ENCODE measurements around the gene DHRS3. TPM values are rescaled to one million over a fixed set of nuclear protein-coding genes. Genes with fewer than 3 reads are reported as not detected.
A peak's percentile ranks its signal among the peaks of the same experiment; 100 is the strongest.

The DHRS3 gene
- total RNA-seq, 4 donors from 2014 or later, result 180 to 449 (median 358) TPM

DNA sequence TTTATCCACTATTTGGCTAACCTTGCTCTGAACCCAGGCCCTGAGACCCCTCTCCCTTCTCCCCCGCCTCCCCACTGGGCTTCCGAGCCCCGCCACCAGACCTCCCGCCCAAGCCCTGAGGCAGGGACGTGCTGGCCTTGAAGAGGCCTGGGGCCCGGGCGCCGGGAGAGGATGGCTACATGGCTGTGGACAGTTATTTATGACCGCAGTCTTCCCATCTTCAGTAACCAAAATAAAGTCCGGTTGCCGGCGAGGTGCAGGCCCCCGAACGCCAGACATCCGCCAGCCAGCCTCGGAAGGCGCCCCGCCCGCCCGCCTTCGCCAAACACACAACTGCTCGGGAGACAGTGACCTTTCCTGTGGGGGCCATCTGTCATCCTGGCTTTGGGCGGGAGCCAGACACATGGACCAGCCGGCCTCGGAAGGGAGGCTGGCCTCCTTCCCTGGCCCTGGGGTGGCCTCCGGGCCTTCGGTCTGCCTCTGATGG lies 69.0 kb downstream of the DHRS3 start:
- TF ChIP-seq POLR2A (IDR thresholded peaks at IDR 0.05) (no peak), EP300 (IDR thresholded peaks at IDR 0.05) (no peak)

DNA sequence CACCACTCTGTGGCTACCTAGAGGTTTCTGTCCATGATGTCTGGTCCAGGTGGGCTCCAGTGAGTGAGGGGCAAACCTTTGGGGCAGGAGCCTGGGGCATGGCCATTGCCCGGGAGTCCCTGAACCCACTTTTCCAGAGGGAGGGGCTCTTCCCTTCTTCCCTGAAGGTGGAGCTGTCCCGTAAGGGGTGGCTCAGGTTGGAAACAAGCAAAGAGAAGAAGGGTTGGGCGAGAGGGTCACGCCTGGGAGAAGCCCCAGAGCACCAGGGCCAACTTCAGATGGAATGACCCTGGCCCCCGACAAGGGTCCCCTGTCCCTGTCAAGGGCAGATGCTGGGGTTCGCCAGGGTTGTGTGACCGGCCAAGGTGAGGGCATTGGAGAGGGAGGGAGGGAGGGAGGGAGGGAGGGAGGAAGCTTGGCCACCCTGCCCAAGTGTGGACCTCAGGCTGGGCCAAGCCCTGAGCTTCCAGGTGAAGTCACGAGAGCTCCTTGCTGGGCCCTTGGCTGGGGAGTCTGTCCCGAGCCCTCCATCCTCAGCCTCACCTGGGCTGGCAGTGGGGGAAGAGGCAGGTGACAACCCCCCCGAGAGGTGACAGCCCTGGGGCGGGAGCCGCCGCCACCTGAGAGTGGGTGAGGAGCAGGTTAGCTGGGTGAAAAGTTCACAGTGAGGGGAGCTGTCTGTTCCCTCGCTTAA lies 69.6 kb downstream of the DHRS3 start:
- peak overlapping the region; percentile 73 to 90 (median 86) for H3K27ac ChIP-seq
- DNase-seq (ENCODE audit: low spot score in 2 of 2), result no peak
- TF ChIP-seq POLR2A (IDR thresholded peaks at IDR 0.05) (no peak), EP300 (IDR thresholded peaks at IDR 0.05) (no peak)
- TF ChIP-seq, protein P1, sequence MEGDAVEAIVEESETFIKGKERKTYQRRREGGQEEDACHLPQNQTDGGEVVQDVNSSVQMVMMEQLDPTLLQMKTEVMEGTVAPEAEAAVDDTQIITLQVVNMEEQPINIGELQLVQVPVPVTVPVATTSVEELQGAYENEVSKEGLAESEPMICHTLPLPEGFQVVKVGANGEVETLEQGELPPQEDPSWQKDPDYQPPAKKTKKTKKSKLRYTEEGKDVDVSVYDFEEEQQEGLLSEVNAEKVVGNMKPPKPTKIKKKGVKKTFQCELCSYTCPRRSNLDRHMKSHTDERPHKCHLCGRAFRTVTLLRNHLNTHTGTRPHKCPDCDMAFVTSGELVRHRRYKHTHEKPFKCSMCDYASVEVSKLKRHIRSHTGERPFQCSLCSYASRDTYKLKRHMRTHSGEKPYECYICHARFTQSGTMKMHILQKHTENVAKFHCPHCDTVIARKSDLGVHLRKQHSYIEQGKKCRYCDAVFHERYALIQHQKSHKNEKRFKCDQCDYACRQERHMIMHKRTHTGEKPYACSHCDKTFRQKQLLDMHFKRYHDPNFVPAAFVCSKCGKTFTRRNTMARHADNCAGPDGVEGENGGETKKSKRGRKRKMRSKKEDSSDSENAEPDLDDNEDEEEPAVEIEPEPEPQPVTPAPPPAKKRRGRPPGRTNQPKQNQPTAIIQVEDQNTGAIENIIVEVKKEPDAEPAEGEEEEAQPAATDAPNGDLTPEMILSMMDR (IDR thresholded peaks at IDR 0.05), result no peak
- H3K4me3 ChIP-seq, result no peak overlapping the region
- no peaks in the 10 kb centered on the region for H3K36me3 ChIP-seq
- H3K9me3 ChIP-seq, result no peaks in the 10 kb centered on the region
- no peaks in the 10 kb centered on the region for H3K27me3 ChIP-seq
- WGBS, 2 donors, result 86 to 97% methylated on average over 7 to 13 of the region's 14 CpGs
- H3K4me1 ChIP-seq, result peaks cover 0 to 73% (median 41%) of the 10 kb centered on the region in 4 donors

More for the DNA sequence above, 69.0 kb downstream of the DHRS3 start:
- Histone ChIP-seq H3K4me3 (no peak overlapping the region), H3K9me3 (no peaks in the 10 kb centered on the region), H3K27ac (peak overlapping the region; percentile 73 to 90 (median 86)), H3K36me3 (no peaks in the 10 kb centered on the region), H3K27me3 (no peaks in the 10 kb centered on the region), H3K4me1 (peaks cover 0 to 76% (median 43%) of the 10 kb centered on the region in 4 donors)
- DNase-seq (ENCODE audit: low spot score in 2 of 2), result peak in 1 of 2 donors; percentile 48
- 52 to 63% methylated on average over 27 of the region's 27 CpGs for WGBS, 2 donors

DNA sequence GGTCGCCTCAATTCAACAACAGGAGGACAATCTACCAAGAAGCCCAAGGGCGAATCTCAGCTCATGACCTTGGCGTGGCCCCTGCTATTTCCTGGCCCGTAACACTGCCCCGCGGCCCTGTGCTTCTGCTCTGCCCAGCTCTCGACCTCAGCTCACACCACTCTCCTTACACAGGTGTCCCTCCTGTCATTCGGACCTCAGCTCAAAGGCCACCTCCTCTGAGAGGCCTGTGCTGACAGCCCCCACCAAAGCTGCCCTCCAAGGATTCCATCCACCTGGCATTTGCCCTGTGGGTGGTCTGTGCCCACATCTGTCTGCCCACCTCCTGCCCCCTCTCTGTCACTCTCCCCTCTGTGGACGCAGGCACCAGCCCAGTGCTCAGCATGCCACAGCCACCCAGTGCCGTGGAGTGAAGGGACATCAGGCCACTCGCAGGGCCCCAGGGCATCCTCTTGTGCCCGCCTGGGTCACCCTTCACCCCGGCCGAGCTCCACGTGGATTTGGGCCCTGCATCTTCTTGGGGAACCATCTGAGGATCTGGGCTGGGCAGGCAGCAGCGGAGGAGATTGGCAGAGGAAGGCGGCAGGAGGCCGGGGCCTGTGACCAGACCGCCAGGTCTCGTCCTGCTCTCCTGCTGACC lies 70.3 kb downstream of the DHRS3 start:
- H3K27ac ChIP-seq, result peak overlapping the region; percentile 73 to 90 (median 86)
- no peaks in the 10 kb centered on the region for H3K27me3 ChIP-seq
- DNase-seq (ENCODE audit: low spot score in 2 of 2), result no peak
- H3K36me3 ChIP-seq, result no peaks in the 10 kb centered on the region
- TF ChIP-seq, protein P1 (IDR thresholded peaks at IDR 0.05), result no peak
- TF ChIP-seq EP300 (IDR thresholded peaks at IDR 0.05) (no peak), POLR2A (IDR thresholded peaks at IDR 0.05) (no peak)
- H3K9me3 ChIP-seq, result no peaks in the 10 kb centered on the region
- WGBS, 2 donors, result 88% methylated on average over 15 to 20 of the region's 20 CpGs
- H3K4me1 ChIP-seq, result peaks cover 0 to 66% (median 37%) of the 10 kb centered on the region in 4 donors
- no peak overlapping the region for H3K4me3 ChIP-seq

DNA sequence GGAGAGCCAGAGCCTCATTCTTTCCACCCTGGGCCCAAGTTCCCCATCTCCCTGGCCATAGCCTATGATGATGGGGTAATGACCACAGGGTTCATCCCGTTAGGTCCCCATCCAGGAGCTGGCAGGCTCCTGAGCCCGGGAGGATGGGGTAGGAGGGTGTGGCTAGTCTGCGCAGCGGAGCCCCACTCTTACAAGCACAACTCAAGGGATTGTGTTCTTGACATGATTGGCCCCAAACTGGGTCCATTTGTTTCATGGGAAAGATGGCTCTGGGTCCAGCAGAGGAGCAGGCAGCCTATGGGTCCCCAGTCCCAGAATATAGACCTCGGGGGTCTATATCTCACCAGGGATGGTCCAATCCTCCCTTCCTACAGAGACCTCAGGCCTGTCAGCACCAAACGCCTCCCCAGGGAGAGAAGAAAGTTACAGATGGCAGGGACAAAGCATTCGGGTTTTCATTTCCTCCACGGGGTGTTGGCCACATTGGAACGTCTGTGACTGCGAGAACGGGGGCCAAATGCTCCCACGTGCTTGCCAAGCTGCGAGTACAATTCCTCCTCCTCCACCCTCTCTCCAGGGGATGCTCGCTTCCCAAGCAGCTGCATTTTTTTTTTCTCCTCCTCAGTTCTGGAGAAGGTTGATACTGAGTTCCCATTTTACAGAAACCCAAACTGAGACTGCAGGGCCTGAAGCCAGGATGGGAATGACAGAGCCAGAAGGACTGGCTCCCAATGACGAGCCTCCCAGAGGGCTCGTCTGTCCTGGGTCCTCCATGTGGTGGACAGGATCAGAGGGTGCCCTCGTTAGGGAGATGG lies 71.0 kb downstream of the DHRS3 start:
- Histone ChIP-seq H3K36me3 (no peaks in the 10 kb centered on the region), H3K27me3 (no peaks in the 10 kb centered on the region), H3K4me3 (no peak overlapping the region), H3K27ac (peak overlapping the region; percentile 44 to 90 (median 86)), H3K9me3 (no peaks in the 10 kb centered on the region), H3K4me1 (peaks cover 0 to 63% (median 35%) of the 10 kb centered on the region in 4 donors)
- TF ChIP-seq, protein P1 (IDR thresholded peaks at IDR 0.05), result no peak
- TF ChIP-seq POLR2A (IDR thresholded peaks at IDR 0.05) (no peak), EP300 (IDR thresholded peaks at IDR 0.05) (peak in 1 of 2 donors; percentile 66)
- WGBS, 2 donors, result 47 to 51% methylated on average over 17 of the region's 17 CpGs
- peak; percentile 69 to 79 for DNase-seq (ENCODE audit: low spot score in 2 of 2)

DNA sequence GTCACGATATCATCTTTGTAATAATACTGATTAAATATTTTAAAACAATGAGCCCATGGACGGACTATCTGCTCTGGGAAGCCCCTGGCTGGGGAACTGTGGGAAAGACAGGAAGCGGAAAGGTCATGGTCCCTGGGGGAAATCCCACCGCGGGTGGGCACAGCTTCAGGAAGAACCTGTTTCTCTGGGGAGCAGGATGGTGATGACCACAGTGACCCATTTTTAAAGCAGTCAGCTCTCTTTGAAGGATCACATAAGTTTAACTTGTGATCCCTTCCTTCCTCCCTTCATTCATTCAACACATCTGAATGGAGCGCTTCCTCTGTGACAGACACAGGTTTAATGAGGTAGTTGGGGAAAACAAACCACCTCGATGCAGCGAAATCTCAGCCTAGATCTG lies 73.0 kb downstream of the DHRS3 start:
- Histone ChIP-seq H3K4me3 (no peak overlapping the region), H3K36me3 (no peaks in the 10 kb centered on the region), H3K4me1 (peaks cover 0 to 71% (median 49%) of the 10 kb centered on the region in 4 donors), H3K27ac (peak overlapping the region in 1 of 4 donors; percentile 90), H3K9me3 (no peaks in the 10 kb centered on the region), H3K27me3 (no peaks in the 10 kb centered on the region)
- TF ChIP-seq POLR2A (IDR thresholded peaks at IDR 0.05) (no peak), EP300 (IDR thresholded peaks at IDR 0.05) (no peak)
- TF ChIP-seq, protein P1 (IDR thresholded peaks at IDR 0.05), result no peak
- DNase-seq (ENCODE audit: low spot score in 2 of 2), result no peak
- WGBS, 2 donors, result 44 to 52% methylated on average over 8 of the region's 8 CpGs
